Panc1 (cell line): ENCODE measurements around the gene PARP8.

ENCODE experiments used
- CTCF ChIP-seq: fragments of 450-650 bp; IDR thresholded peaks from 2 replicates; pipeline ENCODE4 v1.5.1; 2017; ENCODE audit warnings: mild to moderate bottlenecking
- POLR2AphosphoS5 ChIP-seq: IDR thresholded peaks from 2 replicates; pipeline ENCODE4 v1.6.1; 2012; ENCODE audit warnings: mild to moderate bottlenecking, low read depth, low read length, moderate library complexity
- REST ChIP-seq, 2 experiments: IDR thresholded peaks; 2 replicates each; pipeline ENCODE4 v1.6.1; 2011 to 2012; ENCODE audit warnings: low read depth in 2 of 2, control low read depth in 1 of 2, low read length in 1 of 2, mild to moderate bottlenecking in 1 of 2, moderate library complexity in 1 of 2; ENCODE audit not compliant: insufficient read depth in 1 of 2
- TCF7L2 ChIP-seq: IDR thresholded peaks from 2 replicates; pipeline ENCODE4 v1.6.1; 2011; ENCODE audit warnings: mild to moderate bottlenecking, low read depth, low read length, inconsistent platforms

DNA sequence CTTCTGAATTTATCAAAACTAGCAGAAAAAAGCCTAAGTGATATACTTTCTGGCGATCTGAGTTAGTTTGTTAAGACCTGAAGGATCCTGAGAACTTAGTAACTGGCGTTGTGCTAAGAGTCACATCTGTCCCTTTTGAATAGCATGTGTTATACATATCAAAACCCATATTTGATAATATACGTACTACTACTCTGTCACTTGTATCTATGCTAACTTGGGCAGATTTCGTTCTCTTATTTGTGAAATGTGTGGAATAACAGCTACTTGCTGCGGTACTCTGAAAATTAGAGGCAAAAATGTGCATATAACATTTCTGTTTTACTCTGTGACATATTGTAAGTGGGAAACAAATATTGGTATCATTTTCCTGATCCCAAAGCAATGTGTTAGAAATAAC lies 126.4 kb downstream of the PARP8 start:
- TF ChIP-seq CTCF (no peak), POLR2AphosphoS5 (no peak), TCF7L2 (no peak), REST (IDR thresholded peaks at IDR 0.05; ENCODE audit: insufficient read depth in 1 of 2, low read depth in 2 of 2, low read length in 1 of 2) (no peak)
